HepG2 (cell line): ENCODE data around the gene IQGAP2. TPM values are rescaled to one million over a fixed set of nuclear protein-coding genes. Genes with fewer than 3 reads are reported as not detected.

Experiments
- BCL6 ChIP-seq: IDR thresholded peaks from 2 replicates; pipeline ENCODE4 v1.6.1; 2016; ENCODE audit warnings: missing genetic modification reagents, missing compliant biosample characterization
- CEBPG ChIP-seq: IDR thresholded peaks from 2 replicates; pipeline ENCODE4 v1.6.1; 2016
- FOXK1 ChIP-seq: sonication (generic); formaldehyde crosslinking; IDR thresholded peaks from 2 replicates; pipeline ENCODE4 v1.4.0; 2020; ENCODE audit warnings: low read depth, missing genetic modification reagents, borderline replicate concordance
- NR2C2 ChIP-seq: sonication (generic); formaldehyde crosslinking; IDR thresholded peaks from 2 replicates; pipeline ENCODE4 v1.4.0; 2020; ENCODE audit warnings: missing genetic modification reagents, mild to moderate bottlenecking, moderate library complexity, borderline replicate concordance
- REXO4 ChIP-seq: sonication (generic); formaldehyde crosslinking; IDR thresholded peaks from 2 replicates; pipeline ENCODE4 v1.8.0; 2022; ENCODE audit warnings: missing genetic modification reagents, mild to moderate bottlenecking, borderline replicate concordance
- TEAD3 ChIP-seq: optimal IDR thresholded peaks from 2 replicates; pipeline ENCODE3; 2016; ENCODE audit warnings: borderline replicate concordance
- TGIF2 ChIP-seq: IDR thresholded peaks from 2 replicates; pipeline ENCODE4 v1.6.1; 2016; ENCODE audit warnings: control low read depth, missing compliant biosample characterization
- ZNF235 ChIP-seq: sonication (generic); formaldehyde crosslinking; IDR thresholded peaks from 2 replicates; pipeline ENCODE4 v1.8.1; 2023; ENCODE audit warnings: mild to moderate bottlenecking, missing genetic modification reagents, borderline replicate concordance
- polyA plus RNA-seq, 8 experiments: library from polyadenylated mRNA; depleted of rRNA in 3 of 8; stranded (reverse) in 7 of 8; unstranded in 1 of 8; fragments of >200 nt; fragmentation: Illumina TruSeq in 4 of 8; extraction: Trizol in 4 of 8; gene quantifications; 2 replicates each; pipeline versions ENCODE4 v1.2.1 to v1.2.3, GENCODE V29; 2011 to 2016; ENCODE audit warnings: low read depth in 4 of 8, missing spikeins in 1 of 8, mixed read lengths in 1 of 8; ENCODE audit not compliant: insufficient read depth in 1 of 8
- total RNA-seq, 5 experiments: library from RNA; depleted of rRNA; stranded (reverse); fragments of >200 nt; fragmentation: Illumina TruSeq; extraction: Trizol; gene quantifications; 2 replicates each; pipeline ENCODE4 v1.2.3, GENCODE V29; 2016; ENCODE audit warnings: low read depth in 1 of 5
- TF ChIP-seq, protein P1 (sequence below): sonication (generic); formaldehyde crosslinking; IDR thresholded peaks from 2 replicates; pipeline ENCODE4 v1.4.0; 2020; ENCODE audit warnings: mild to moderate bottlenecking, missing genetic modification reagents, borderline replicate concordance
- TF ChIP-seq, protein P2 (sequence below): conservative IDR thresholded peaks from 2 replicates; pipeline ENCODE4 v1.6.1; 2018; ENCODE audit warnings: missing genetic modification reagents
- TF ChIP-seq, protein P3 (sequence below): sonication (generic); formaldehyde crosslinking; IDR thresholded peaks from 2 replicates; pipeline ENCODE4 v1.8.0; 2022; ENCODE audit warnings: missing genetic modification reagents, mild to moderate bottlenecking, moderate library complexity, borderline replicate concordance
- TF ChIP-seq, protein P4 (sequence below): sonication (generic); formaldehyde crosslinking; IDR thresholded peaks from 2 replicates; pipeline ENCODE4 v1.5.0; 2020; ENCODE audit warnings: mild to moderate bottlenecking, missing genetic modification reagents, borderline replicate concordance

The IQGAP2 gene
- total and polyA plus RNA-seq, 2 of the 13 experiments (the other 11 are each of a cell fraction or from before 2014, with no cell fraction given) = 35.2 to 83.3 TPM

DNA sequence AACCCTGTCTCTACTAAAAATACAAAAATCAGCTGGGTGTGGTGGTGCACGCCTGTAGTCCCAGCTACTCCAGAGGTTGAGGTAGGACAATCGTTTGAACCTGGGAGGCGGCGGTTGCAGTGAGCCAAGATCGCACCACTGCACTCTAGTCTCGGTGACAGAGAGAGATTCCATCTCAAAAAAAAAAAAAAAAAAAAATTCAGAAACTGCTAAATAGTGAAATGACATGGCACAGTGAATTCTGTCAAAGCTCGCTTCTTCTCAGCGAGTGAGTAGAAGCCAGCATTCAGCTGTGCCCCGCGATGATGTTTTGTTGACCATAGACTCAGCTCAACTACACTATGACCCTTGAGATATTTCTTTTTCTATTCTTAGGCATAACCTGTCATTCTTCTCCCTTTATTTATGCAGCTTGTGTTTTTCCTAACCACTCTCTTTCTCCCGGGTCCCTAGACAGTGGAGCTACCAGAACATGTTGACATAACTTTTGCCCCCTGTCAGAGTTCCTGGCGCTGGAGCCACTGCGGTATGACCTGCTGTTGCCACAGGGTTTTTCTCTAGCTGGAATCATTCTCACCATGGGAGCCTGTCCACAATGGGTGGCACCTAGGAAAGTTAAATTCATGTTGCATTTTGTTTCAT is 13.5 kb upstream of the IQGAP2 start (continued):
- TF ChIP-seq, protein P1, sequence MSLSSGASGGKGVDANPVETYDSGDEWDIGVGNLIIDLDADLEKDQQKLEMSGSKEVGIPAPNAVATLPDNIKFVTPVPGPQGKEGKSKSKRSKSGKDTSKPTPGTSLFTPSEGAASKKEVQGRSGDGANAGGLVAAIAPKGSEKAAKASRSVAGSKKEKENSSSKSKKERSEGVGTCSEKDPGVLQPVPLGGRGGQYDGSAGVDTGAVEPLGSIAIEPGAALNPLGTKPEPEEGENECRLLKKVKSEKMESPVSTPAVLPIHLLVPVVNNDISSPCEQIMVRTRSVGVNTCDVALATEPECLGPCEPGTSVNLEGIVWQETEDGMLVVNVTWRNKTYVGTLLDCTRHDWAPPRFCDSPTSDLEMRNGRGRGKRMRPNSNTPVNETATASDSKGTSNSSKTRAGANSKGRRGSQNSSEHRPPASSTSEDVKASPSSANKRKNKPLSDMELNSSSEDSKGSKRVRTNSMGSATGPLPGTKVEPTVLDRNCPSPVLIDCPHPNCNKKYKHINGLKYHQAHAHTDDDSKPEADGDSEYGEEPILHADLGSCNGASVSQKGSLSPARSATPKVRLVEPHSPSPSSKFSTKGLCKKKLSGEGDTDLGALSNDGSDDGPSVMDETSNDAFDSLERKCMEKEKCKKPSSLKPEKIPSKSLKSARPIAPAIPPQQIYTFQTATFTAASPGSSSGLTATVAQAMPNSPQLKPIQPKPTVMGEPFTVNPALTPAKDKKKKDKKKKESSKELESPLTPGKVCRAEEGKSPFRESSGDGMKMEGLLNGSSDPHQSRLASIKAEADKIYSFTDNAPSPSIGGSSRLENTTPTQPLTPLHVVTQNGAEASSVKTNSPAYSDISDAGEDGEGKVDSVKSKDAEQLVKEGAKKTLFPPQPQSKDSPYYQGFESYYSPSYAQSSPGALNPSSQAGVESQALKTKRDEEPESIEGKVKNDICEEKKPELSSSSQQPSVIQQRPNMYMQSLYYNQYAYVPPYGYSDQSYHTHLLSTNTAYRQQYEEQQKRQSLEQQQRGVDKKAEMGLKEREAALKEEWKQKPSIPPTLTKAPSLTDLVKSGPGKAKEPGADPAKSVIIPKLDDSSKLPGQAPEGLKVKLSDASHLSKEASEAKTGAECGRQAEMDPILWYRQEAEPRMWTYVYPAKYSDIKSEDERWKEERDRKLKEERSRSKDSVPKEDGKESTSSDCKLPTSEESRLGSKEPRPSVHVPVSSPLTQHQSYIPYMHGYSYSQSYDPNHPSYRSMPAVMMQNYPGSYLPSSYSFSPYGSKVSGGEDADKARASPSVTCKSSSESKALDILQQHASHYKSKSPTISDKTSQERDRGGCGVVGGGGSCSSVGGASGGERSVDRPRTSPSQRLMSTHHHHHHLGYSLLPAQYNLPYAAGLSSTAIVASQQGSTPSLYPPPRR = peak; percentile 43; the same call in 1 of the 2 replicates
- TF ChIP-seq CEBPG (CRISPR knock-in tag) (peak; percentile 52), TEAD3 (CRISPR knock-in tag) (peak; percentile 87), TGIF2 (CRISPR knock-in tag) (0 out of 2 replicates have a peak, but pooled peaks have one; percentile 53), BCL6 (CRISPR knock-in tag) (peak; percentile 90), NR2C2 (CRISPR knock-in tag) (peak; percentile 28; the same call in 1 of the 2 replicates), FOXK1 (CRISPR knock-in tag) (no peak), REXO4 (CRISPR knock-in tag) (no peak), ZNF235 (CRISPR knock-in tag) (no peak)
- TF ChIP-seq, protein P2, sequence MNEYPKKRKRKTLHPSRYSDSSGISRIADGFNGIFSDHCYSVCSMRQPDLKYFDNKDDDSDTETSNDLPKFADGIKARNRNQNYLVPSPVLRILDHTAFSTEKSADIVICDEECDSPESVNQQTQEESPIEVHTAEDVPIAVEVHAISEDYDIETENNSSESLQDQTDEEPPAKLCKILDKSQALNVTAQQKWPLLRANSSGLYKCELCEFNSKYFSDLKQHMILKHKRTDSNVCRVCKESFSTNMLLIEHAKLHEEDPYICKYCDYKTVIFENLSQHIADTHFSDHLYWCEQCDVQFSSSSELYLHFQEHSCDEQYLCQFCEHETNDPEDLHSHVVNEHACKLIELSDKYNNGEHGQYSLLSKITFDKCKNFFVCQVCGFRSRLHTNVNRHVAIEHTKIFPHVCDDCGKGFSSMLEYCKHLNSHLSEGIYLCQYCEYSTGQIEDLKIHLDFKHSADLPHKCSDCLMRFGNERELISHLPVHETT (CRISPR knock-in tag) = no peak
- TF ChIP-seq, protein P3, sequence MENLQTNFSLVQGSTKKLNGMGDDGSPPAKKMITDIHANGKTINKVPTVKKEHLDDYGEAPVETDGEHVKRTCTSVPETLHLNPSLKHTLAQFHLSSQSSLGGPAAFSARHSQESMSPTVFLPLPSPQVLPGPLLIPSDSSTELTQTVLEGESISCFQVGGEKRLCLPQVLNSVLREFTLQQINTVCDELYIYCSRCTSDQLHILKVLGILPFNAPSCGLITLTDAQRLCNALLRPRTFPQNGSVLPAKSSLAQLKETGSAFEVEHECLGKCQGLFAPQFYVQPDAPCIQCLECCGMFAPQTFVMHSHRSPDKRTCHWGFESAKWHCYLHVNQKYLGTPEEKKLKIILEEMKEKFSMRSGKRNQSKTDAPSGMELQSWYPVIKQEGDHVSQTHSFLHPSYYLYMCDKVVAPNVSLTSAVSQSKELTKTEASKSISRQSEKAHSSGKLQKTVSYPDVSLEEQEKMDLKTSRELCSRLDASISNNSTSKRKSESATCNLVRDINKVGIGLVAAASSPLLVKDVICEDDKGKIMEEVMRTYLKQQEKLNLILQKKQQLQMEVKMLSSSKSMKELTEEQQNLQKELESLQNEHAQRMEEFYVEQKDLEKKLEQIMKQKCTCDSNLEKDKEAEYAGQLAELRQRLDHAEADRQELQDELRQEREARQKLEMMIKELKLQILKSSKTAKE (CRISPR knock-in tag) = peak; percentile 50
- TF ChIP-seq, protein P4, sequence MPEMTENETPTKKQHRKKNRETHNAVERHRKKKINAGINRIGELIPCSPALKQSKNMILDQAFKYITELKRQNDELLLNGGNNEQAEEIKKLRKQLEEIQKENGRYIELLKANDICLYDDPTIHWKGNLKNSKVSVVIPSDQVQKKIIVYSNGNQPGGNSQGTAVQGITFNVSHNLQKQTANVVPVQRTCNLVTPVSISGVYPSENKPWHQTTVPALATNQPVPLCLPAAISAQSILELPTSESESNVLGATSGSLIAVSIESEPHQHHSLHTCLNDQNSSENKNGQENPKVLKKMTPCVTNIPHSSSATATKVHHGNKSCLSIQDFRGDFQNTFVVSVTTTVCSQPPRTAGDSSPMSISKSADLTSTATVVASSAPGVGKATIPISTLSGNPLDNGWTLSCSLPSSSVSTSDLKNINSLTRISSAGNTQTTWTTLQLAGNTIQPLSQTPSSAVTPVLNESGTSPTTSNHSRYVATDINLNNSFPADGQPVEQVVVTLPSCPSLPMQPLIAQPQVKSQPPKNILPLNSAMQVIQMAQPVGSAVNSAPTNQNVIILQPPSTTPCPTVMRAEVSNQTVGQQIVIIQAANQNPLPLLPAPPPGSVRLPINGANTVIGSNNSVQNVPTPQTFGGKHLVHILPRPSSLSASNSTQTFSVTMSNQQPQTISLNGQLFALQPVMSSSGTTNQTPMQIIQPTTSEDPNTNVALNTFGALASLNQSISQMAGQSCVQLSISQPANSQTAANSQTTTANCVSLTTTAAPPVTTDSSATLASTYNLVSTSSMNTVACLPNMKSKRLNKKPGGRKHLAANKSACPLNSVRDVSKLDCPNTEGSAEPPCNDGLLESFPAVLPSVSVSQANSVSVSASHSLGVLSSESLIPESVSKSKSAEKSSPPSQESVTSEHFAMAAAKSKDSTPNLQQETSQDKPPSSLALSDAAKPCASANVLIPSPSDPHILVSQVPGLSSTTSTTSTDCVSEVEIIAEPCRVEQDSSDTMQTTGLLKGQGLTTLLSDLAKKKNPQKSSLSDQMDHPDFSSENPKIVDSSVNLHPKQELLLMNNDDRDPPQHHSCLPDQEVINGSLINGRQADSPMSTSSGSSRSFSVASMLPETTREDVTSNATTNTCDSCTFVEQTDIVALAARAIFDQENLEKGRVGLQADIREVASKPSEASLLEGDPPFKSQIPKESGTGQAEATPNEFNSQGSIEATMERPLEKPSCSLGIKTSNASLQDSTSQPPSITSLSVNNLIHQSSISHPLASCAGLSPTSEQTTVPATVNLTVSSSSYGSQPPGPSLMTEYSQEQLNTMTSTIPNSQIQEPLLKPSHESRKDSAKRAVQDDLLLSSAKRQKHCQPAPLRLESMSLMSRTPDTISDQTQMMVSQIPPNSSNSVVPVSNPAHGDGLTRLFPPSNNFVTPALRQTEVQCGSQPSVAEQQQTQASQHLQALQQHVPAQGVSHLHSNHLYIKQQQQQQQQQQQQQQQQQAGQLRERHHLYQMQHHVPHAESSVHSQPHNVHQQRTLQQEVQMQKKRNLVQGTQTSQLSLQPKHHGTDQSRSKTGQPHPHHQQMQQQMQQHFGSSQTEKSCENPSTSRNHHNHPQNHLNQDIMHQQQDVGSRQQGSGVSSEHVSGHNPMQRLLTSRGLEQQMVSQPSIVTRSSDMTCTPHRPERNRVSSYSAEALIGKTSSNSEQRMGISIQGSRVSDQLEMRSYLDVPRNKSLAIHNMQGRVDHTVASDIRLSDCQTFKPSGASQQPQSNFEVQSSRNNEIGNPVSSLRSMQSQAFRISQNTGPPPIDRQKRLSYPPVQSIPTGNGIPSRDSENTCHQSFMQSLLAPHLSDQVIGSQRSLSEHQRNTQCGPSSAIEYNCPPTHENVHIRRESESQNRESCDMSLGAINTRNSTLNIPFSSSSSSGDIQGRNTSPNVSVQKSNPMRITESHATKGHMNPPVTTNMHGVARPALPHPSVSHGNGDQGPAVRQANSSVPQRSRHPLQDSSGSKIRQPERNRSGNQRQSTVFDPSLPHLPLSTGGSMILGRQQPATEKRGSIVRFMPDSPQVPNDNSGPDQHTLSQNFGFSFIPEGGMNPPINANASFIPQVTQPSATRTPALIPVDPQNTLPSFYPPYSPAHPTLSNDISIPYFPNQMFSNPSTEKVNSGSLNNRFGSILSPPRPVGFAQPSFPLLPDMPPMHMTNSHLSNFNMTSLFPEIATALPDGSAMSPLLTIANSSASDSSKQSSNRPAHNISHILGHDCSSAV = no peak
